ENCODE results near the gene UBAP2L. TPM values are rescaled to one million over a fixed set of nuclear protein-coding genes. Genes with fewer than 3 reads are reported as not detected.
"Not testable (repeated sequence)": the region's sequence is repeated elsewhere in the genome, so short reads cannot be mapped to it uniquely, and the experiment has no call there.

UBAP2L gene
- total RNA-seq, 3 donors from 2014 or later = 92.7 to 119 (median 99.3) TPM

DNA sequence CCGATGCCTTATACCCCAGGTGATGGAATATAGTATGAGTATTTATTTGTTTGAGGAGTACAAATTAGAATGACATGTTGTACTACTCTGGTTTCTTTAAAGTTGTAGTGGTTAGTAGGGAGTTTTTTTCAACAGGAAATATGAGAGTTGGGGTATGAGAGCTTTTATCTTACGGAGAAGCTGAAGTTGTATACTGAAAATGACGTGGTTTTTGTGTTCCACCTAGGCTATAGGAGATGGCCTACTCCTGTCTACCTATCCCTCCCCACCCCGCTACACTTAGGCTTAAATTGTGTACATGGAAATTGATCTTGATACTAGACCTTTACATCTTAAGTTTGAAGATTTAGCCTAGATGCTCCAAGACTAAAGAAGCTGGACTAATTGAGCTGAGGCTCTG, 44.8 kb downstream of the UBAP2L start:
- no peaks in the 10 kb centered on the region for H3K36me3 ChIP-seq (ENCODE audit: low read depth)

DNA sequence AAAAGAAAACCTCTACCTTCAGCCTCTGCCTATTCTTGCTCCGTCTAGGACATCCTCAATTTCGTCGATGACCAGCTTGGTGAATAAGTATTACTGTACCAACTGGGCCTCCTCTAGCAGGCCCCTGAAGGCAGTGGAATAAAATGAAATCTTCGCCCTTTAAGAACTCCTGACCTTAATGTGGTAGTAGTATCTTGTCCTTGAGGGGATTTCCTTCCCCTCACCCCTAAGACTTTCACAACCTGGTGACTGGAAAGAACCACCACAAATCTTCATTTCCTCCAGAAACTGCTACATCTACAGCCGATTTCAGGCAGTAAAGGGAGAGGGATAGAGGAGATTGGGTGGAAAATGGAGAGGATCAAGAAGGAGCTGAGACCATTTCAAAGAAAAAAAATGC, 50.1 kb downstream of the UBAP2L start:
- Histone ChIP-seq H3K4me1 (ENCODE audit: low read depth) (peaks cover 10% of the 10 kb centered on the region), H3K36me3 (ENCODE audit: low read depth) (no peaks in the 10 kb centered on the region), H3K9me3 (no peaks in the 10 kb centered on the region), H3K4me3 (no peak overlapping the region)
- TF ChIP-seq, protein P1, sequence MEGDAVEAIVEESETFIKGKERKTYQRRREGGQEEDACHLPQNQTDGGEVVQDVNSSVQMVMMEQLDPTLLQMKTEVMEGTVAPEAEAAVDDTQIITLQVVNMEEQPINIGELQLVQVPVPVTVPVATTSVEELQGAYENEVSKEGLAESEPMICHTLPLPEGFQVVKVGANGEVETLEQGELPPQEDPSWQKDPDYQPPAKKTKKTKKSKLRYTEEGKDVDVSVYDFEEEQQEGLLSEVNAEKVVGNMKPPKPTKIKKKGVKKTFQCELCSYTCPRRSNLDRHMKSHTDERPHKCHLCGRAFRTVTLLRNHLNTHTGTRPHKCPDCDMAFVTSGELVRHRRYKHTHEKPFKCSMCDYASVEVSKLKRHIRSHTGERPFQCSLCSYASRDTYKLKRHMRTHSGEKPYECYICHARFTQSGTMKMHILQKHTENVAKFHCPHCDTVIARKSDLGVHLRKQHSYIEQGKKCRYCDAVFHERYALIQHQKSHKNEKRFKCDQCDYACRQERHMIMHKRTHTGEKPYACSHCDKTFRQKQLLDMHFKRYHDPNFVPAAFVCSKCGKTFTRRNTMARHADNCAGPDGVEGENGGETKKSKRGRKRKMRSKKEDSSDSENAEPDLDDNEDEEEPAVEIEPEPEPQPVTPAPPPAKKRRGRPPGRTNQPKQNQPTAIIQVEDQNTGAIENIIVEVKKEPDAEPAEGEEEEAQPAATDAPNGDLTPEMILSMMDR (IDR thresholded peaks at IDR 0.05) = no peak
- intact Hi-C loops (cut with DNase I, micrococcal nuclease) = no loop called here
- DNase-seq (no peak), ATAC-seq (no peak)

More for the DNA sequence above, 44.8 kb downstream of the UBAP2L start:
- H3K4me3 ChIP-seq = no peak overlapping the region
- H3K9me3 ChIP-seq = no peaks in the 10 kb centered on the region
- no peaks in the 10 kb centered on the region for H3K4me1 ChIP-seq (ENCODE audit: low read depth)
- ATAC-seq (peak; percentile 34), DNase-seq (no peak)
- TF ChIP-seq, protein P1 (IDR thresholded peaks at IDR 0.05) = no peak
- intact Hi-C loops (cut with DNase I, micrococcal nuclease) = no loop called here

DNA sequence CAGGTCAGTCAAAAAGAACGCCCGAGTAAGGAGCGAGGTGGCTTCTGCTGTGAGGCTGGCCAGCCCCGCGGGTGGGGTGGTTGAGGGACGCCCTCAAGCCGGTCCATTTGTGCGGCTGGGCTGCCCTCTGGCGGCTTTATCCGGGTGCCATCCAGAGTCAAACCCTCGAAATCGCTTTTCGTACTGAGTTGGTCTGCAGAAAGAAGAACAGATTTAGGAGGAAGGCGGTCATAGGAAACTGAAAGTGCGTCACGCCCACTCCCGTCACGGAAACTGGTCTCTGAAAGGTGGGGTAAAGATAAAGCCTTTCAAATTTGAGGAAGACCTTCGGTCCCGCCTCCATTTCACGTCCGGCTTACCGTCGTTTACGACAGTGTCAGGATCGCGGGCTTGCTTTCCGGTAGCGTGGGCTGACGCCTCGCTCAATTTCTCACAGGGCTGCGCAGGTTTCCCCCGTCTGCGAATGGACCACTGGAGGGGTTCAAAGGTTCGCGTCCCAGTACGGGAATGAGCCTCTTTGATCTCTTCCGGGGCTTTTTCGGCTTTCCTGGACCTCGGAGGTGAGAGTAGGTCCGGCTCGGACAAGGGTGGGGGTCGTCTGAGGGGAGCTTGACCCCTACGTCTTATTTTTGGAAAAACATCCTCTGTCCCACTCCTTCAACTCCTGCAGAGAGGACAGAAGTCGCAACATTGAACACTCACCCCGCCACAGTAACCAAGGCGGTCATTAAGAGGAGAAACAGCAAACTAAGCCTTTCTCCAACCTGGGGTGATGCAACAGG, 51.7 kb downstream of the UBAP2L start, which contains the start of gene HAX1:
HAX1 (plus strand) TSS at position 413 of the 782 bp plus-strand sequence; CDS start at position 508, 95 bp downstream.
- H3K4me3 ChIP-seq = peak within 1 kb of the TSS; percentile 43
- no peaks in the 10 kb centered on the region for H3K36me3 ChIP-seq (ENCODE audit: low read depth)
- peaks cover 10% of the 10 kb centered on the region for H3K4me1 ChIP-seq (ENCODE audit: low read depth)
- intact Hi-C loops (cut with DNase I, micrococcal nuclease) = no loop called here
- DNase-seq (peak; percentile 95 to 97 (median 96)), ATAC-seq (peak; percentile 98)
- TF ChIP-seq, protein P1 (IDR thresholded peaks at IDR 0.05) = peak; percentile 40
- no peaks in the 10 kb centered on the region for H3K9me3 ChIP-seq

DNA sequence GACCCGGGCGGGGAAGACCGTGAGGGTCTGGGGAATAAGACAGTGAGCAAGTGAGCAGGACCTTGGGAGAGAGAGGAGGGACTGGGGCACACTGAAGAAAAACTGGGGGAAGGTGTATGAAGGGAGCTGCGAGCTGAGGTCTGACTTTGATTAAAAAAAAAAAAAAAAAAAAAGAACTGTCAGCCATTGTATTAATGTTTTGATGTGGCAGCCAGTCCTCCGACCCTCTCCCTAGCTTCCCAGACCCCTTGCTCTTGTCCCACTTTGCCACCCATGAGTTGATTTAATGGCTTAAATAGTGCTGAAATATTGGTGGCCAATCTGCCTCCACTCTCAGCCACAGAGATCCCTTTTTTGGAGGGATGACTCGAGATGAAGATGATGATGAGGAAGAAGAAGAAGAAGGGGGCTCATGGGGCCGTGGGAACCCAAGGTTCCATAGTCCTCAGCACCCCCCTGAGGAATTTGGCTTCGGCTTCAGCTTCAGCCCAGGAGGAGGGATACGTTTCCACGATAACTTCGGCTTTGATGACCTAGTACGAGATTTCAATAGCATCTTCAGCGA, 52.3 kb downstream of the UBAP2L start:
- intact Hi-C loops (cut with DNase I, micrococcal nuclease) = no loop called here
- no peak for DNase-seq
- TF ChIP-seq, protein P1 (IDR thresholded peaks at IDR 0.05) = no peak

DNA sequence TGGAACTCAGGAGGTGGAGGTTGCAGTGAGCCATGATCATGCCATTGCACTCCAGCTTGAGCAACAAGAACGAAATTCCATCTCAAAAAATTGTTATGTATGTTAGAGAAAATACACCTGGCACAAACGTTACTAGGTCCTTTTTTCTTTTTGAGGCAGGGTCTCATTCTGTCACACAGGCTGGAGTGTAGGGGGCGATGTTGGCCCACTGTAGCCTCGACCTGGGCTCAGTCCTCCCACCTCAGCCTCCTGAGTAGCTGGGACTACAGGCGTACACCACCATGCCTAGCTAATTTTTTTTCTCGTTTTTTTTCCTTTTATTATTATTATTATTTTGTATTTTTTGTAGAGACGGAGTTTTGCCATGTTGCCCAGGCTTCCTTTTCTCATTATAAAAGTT, 56.0 kb downstream of the UBAP2L start:
- ATAC-seq = no peak
- no peaks in the 10 kb centered on the region for H3K9me3 ChIP-seq
- TF ChIP-seq, protein P1 (IDR thresholded peaks at IDR 0.05) = no peak
- no peak for DNase-seq
- peaks cover 5% of the 10 kb centered on the region for H3K4me1 ChIP-seq (ENCODE audit: low read depth)
- no peaks in the 10 kb centered on the region for H3K36me3 ChIP-seq (ENCODE audit: low read depth)
- H3K4me3 ChIP-seq = no peak overlapping the region
- intact Hi-C loops (cut with DNase I, micrococcal nuclease) = no loop called here

More for the DNA sequence above, 52.3 kb downstream of the UBAP2L start:
- Histone ChIP-seq H3K36me3 (ENCODE audit: low read depth) (no peaks in the 10 kb centered on the region), H3K9me3 (no peaks in the 10 kb centered on the region), H3K4me1 (ENCODE audit: low read depth) (peaks cover 10% of the 10 kb centered on the region), H3K4me3 (peak overlapping the region; percentile 43)
- ATAC-seq = no peak

DNA sequence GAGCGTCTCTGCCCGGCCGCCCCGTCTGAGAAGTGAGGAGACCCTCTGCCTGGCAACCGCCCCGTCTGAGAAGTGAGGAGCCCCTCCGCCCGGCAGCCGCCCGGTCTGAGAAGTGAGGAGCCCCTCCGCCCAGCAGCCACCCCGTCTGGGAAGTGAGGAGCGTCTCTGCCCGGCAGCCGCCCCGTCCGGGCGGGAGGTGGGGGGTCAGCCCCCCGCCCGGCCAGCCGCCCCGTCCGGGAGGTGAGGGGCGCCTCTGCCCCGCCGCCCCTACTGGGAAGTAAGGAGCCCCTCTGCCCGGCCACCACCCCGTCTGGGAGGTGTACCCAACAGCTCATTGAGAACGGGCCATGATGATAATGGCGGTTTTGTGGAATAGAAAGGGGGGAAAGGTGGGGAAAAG, 66.8 kb downstream of the UBAP2L start:
- intact Hi-C loops (cut with DNase I, micrococcal nuclease); H3K36me3 ChIP-seq (ENCODE audit: low read depth); ATAC-seq; H3K4me3 ChIP-seq; DNase-seq; H3K9me3 ChIP-seq; H3K4me1 ChIP-seq (ENCODE audit: low read depth): not testable (repeated sequence)

All from mucosa of descending colon (tissue), 3 donors.